HCT116 (cell line): ENCODE measurements around the gene CEP131.

Experiments
- CEBPB ChIP-seq: IDR thresholded peaks from 2 replicates; pipeline ENCODE4 v1.6.1; 2012; ENCODE audit warnings: low read depth
- EZH2 ChIP-seq: fragments of 200-600 bp; sonication (generic); IDR thresholded peaks from 2 replicates; pipeline ENCODE4 v1.6.1; 2017; ENCODE audit warnings: antibody characterized with exemption, mixed run types
- EZH2phosphoT487 ChIP-seq: fragments of 200-600 bp; IDR thresholded peaks from 2 replicates; pipeline ENCODE4 v1.6.1; 2018; ENCODE audit warnings: antibody characterized with exemption, borderline replicate concordance
- FOSL1 ChIP-seq: IDR thresholded peaks from 2 replicates; pipeline ENCODE4 v1.6.1; 2012; ENCODE audit warnings: low read depth
- MAX ChIP-seq: IDR thresholded peaks from 2 replicates; pipeline ENCODE4 v1.6.1; 2012
- POLR2A ChIP-seq: IDR thresholded peaks from 2 replicates; pipeline ENCODE4 v1.7.0; 2011; ENCODE audit warnings: borderline replicate concordance; ENCODE audit not compliant: insufficient read depth, insufficient read length; ENCODE audit errors: extremely low read depth
- POLR2AphosphoS5 ChIP-seq: IDR thresholded peaks from 2 replicates; pipeline ENCODE4 v1.6.1; 2011; ENCODE audit warnings: mild to moderate bottlenecking, low read depth, low read length, moderate library complexity
- RAD21 ChIP-seq: IDR thresholded peaks from 2 replicates; pipeline ENCODE4 v1.6.1; 2012; ENCODE audit warnings: low read depth, mild to moderate bottlenecking
- SIN3A ChIP-seq: IDR thresholded peaks from 2 replicates; pipeline ENCODE4 v1.6.1; 2012; ENCODE audit warnings: low read depth
- SRF ChIP-seq: IDR thresholded peaks from 2 replicates; pipeline ENCODE4 v1.6.1; 2012; ENCODE audit warnings: low read depth
- YY1 ChIP-seq: IDR thresholded peaks from 2 replicates; pipeline ENCODE4 v1.6.1; 2011; ENCODE audit warnings: low read length, low read depth, moderate library complexity, mild to moderate bottlenecking; ENCODE audit not compliant: insufficient replicate concordance; ENCODE audit errors: extremely low read depth
- TF ChIP-seq, protein P1 (sequence below), 3 experiments: fragments of 200-600 bp in 1 of 3; sonication (generic) in 1 of 3; IDR thresholded peaks in 2 of 3; conservative IDR thresholded peaks in 1 of 3; 2 replicates each; pipeline ENCODE4 v1.5.1; 2012 to 2017; ENCODE audit warnings: low read depth in 2 of 3, low read length in 2 of 3, antibody characterized with exemption in 1 of 3, borderline replicate concordance in 1 of 3, control low read depth in 1 of 3, mild to moderate bottlenecking in 1 of 3, mixed read lengths in 1 of 3, mixed run types in 1 of 3, moderate library complexity in 1 of 3; ENCODE audit not compliant: insufficient read depth in 1 of 3
- TF ChIP-seq, protein P2 (sequence below): IDR thresholded peaks from 2 replicates; pipeline ENCODE4 v1.6.1; 2012; ENCODE audit warnings: low read depth
- TF ChIP-seq, protein P3 (sequence below): IDR thresholded peaks from 2 replicates; pipeline ENCODE4 v1.6.1; 2012

DNA sequence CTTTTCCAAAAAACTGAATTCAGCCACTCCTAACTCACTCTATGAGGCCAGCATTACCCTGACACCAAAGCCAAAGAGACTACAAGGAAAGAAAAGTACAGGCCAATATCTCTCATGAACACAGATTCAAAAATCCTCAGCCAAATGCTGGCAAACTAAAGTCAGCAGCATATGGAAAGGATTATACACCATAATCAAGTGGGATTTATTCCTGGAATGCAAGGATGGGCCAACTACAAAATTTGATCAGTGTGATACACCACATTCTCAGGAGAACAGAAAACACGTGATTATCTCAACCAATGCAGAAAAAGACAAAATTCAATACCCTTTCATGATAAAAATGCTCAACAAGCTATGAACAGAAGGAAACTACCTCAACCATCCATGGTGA, 49.0 kb downstream of the CEP131 start:
- TF ChIP-seq RAD21 (no peak), POLR2AphosphoS5 (no peak), POLR2A (no peak), EZH2phosphoT487 (no peak), SRF (no peak), CEBPB (no peak), EZH2 (no peak), FOSL1 (no peak), MAX (no peak), SIN3A (no peak), YY1 (no peak)
- TF ChIP-seq, protein P1, sequence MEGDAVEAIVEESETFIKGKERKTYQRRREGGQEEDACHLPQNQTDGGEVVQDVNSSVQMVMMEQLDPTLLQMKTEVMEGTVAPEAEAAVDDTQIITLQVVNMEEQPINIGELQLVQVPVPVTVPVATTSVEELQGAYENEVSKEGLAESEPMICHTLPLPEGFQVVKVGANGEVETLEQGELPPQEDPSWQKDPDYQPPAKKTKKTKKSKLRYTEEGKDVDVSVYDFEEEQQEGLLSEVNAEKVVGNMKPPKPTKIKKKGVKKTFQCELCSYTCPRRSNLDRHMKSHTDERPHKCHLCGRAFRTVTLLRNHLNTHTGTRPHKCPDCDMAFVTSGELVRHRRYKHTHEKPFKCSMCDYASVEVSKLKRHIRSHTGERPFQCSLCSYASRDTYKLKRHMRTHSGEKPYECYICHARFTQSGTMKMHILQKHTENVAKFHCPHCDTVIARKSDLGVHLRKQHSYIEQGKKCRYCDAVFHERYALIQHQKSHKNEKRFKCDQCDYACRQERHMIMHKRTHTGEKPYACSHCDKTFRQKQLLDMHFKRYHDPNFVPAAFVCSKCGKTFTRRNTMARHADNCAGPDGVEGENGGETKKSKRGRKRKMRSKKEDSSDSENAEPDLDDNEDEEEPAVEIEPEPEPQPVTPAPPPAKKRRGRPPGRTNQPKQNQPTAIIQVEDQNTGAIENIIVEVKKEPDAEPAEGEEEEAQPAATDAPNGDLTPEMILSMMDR (IDR thresholded peaks at IDR 0.05 in 2 of 3, conservative IDR thresholded peaks at IDR 0.05 in 1 of 3; ENCODE audit: borderline replicate concordance in 1 of 3, insufficient read depth in 1 of 3, low read depth in 2 of 3, low read length in 2 of 3): no peak
- TF ChIP-seq, protein P2, sequence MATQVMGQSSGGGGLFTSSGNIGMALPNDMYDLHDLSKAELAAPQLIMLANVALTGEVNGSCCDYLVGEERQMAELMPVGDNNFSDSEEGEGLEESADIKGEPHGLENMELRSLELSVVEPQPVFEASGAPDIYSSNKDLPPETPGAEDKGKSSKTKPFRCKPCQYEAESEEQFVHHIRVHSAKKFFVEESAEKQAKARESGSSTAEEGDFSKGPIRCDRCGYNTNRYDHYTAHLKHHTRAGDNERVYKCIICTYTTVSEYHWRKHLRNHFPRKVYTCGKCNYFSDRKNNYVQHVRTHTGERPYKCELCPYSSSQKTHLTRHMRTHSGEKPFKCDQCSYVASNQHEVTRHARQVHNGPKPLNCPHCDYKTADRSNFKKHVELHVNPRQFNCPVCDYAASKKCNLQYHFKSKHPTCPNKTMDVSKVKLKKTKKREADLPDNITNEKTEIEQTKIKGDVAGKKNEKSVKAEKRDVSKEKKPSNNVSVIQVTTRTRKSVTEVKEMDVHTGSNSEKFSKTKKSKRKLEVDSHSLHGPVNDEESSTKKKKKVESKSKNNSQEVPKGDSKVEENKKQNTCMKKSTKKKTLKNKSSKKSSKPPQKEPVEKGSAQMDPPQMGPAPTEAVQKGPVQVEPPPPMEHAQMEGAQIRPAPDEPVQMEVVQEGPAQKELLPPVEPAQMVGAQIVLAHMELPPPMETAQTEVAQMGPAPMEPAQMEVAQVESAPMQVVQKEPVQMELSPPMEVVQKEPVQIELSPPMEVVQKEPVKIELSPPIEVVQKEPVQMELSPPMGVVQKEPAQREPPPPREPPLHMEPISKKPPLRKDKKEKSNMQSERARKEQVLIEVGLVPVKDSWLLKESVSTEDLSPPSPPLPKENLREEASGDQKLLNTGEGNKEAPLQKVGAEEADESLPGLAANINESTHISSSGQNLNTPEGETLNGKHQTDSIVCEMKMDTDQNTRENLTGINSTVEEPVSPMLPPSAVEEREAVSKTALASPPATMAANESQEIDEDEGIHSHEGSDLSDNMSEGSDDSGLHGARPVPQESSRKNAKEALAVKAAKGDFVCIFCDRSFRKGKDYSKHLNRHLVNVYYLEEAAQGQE: no peak
- TF ChIP-seq, protein P3, sequence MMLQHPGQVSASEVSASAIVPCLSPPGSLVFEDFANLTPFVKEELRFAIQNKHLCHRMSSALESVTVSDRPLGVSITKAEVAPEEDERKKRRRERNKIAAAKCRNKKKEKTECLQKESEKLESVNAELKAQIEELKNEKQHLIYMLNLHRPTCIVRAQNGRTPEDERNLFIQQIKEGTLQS: no peak
